Measurements from ENCODE around the gene ATXN7L1. TPM values are rescaled to one million over a fixed set of nuclear protein-coding genes. Genes with fewer than 3 reads are reported as not detected.

Gene ATXN7L1
- total RNA-seq, 4 donors from 2014 or later: 8.0 to 14.1 (median 10.6) TPM

DNA sequence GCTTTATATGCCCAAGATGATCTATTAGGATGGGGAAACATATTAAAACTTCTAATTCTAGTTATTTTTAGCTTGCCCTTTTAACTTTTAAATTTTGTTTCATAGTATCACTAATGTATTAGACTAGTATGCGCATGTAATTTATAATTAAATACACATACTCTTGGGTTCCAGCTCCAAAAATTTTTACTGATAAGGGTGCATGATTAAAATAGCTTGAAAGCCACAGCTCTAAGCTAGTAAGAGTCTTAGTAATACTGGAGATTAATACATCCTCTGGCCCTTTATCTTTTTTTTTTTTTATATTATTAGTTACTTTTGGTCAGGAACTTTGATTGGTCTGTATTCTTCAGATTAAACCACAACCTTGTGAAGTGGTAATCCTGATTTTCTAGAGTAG is 53.6 kb downstream of the ATXN7L1 start:
- DNase-seq: no peak
- Histone ChIP-seq H3K27ac (no peak overlapping the region), H3K36me3 (peaks cover 0 to 10% (median 0%) of the 10 kb centered on the region in 3 donors), H3K4me1 (peaks cover 0 to 22% (median 0%) of the 10 kb centered on the region in 3 donors), H3K4me3 (no peak overlapping the region), H3K9me3 (no peaks in the 10 kb centered on the region), H3K27me3 (no peaks in the 10 kb centered on the region)
- TF ChIP-seq, protein P1, sequence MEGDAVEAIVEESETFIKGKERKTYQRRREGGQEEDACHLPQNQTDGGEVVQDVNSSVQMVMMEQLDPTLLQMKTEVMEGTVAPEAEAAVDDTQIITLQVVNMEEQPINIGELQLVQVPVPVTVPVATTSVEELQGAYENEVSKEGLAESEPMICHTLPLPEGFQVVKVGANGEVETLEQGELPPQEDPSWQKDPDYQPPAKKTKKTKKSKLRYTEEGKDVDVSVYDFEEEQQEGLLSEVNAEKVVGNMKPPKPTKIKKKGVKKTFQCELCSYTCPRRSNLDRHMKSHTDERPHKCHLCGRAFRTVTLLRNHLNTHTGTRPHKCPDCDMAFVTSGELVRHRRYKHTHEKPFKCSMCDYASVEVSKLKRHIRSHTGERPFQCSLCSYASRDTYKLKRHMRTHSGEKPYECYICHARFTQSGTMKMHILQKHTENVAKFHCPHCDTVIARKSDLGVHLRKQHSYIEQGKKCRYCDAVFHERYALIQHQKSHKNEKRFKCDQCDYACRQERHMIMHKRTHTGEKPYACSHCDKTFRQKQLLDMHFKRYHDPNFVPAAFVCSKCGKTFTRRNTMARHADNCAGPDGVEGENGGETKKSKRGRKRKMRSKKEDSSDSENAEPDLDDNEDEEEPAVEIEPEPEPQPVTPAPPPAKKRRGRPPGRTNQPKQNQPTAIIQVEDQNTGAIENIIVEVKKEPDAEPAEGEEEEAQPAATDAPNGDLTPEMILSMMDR (IDR thresholded peaks at IDR 0.05): no peak
- TF ChIP-seq POLR2A (IDR thresholded peaks at IDR 0.05): no peak
- WGBS, 2 donors: 97 to 100% methylated on average over 1 of the region's 1 CpG
- intact Hi-C loops (cut with DNase I): no loop called here

DNA sequence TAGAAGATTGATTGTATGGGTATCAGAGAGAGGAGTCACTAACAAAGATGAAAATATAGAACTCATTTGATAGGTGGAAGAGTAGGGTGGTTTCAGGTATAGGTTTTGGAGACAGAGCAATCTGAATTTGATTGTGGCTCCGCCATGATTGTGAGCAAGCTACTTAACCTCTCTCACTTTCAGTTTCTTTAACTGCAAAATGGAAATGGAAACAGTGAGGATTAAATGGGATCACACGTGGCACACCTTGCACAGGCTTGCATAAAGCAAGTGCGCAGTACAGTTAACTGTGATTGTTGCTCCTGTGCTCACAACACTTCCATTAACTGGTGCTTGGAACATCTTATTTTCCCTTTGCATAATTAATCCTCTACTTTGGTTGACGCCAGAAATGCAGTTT is 54.9 kb downstream of the ATXN7L1 start:
- intact Hi-C loops (cut with DNase I): no loop called here
- no peaks in the 10 kb centered on the region for H3K9me3 ChIP-seq
- H3K27ac ChIP-seq: no peak overlapping the region
- WGBS, 2 donors: 61 to 64% methylated on average over 4 of the region's 4 CpGs
- peaks cover 0 to 10% (median 0%) of the 10 kb centered on the region in 3 donors for H3K36me3 ChIP-seq
- H3K27me3 ChIP-seq: no peaks in the 10 kb centered on the region
- DNase-seq: no peak
- TF ChIP-seq POLR2A (IDR thresholded peaks at IDR 0.05): no peak
- TF ChIP-seq, protein P1 (IDR thresholded peaks at IDR 0.05): no peak
- H3K4me3 ChIP-seq: no peak overlapping the region
- peaks cover 0 to 23% (median 0%) of the 10 kb centered on the region in 3 donors for H3K4me1 ChIP-seq

DNA sequence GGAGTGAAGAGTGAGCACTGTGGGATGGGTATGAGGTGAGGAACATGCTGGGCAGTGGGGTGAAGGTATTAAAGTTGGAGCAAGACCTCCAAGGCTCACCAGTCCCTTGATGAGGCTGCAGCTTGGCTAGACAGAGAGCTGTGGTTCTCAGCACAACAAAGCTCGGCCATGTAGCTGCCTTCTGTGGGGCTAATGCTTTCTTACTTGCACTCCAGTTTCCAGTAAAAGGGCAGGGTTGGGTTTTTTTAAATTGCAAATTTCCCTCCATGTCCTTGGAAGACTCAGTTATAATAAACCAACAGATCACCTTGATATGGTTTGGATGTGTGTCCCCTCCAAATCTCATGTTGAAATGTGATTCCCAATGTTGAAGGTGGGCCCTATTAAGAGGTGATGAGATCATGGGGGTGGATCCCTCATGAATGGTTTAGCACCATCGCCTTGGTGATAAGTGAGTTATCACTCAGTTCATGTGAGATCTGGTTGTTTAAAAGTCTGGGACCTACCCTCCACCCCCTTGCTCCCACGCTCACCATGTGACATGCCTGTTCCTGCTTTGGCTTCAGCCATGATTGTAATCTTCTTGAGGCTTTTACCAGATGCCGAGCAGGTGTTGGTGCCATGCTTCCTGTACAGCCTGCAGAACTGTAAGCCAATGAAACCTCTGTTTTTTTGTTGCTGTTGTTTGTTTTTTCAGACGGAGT is 55.9 kb downstream of the ATXN7L1 start:
- H3K4me3 ChIP-seq: no peak overlapping the region
- H3K4me1 ChIP-seq: peaks cover 0 to 17% (median 0%) of the 10 kb centered on the region in 3 donors
- no peak for DNase-seq
- no peaks in the 10 kb centered on the region for H3K27me3 ChIP-seq
- intact Hi-C loops (cut with DNase I): no loop called here
- H3K36me3 ChIP-seq: peaks cover 0 to 10% (median 0%) of the 10 kb centered on the region in 3 donors
- no peak overlapping the region for H3K27ac ChIP-seq
- no peak for TF ChIP-seq POLR2A (IDR thresholded peaks at IDR 0.05)
- TF ChIP-seq, protein P1 (IDR thresholded peaks at IDR 0.05): no peak
- WGBS, 2 donors: 96 to 98% methylated on average over 5 of the region's 5 CpGs
- H3K9me3 ChIP-seq: no peaks in the 10 kb centered on the region

DNA sequence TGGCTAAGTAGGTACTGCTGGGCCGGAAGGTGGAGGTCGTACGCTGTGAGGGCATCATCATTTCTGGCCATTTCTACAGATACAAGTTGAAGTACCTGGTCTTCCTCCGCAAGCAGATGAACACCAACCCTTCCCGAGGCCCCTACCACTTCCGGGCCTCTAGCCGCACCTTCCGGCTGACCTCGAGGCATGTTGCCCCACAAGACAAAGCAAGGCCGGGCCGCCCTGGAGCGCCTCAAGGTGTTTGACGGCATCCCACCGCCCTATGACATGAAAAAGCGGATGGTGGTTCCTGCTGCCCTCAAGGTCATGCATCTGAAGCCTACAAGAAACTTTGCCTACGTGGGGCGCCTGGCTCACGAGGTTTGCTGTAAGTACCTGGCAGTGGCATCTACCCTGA is 56.8 kb downstream of the ATXN7L1 start:
- WGBS, 2 donors: 90 to 94% methylated on average over 4 to 13 of the region's 18 CpGs
- Histone ChIP-seq H3K27me3 (no peaks in the 10 kb centered on the region), H3K9me3 (no peaks in the 10 kb centered on the region), H3K4me3 (no peak overlapping the region), H3K27ac (no peak overlapping the region), H3K36me3 (peaks cover 0 to 10% (median 0%) of the 10 kb centered on the region in 3 donors), H3K4me1 (peaks cover 0 to 16% (median 0%) of the 10 kb centered on the region in 3 donors)
- DNase-seq: no peak
- intact Hi-C loops (cut with DNase I): no loop called here
- no peak for TF ChIP-seq POLR2A (IDR thresholded peaks at IDR 0.05)

DNA sequence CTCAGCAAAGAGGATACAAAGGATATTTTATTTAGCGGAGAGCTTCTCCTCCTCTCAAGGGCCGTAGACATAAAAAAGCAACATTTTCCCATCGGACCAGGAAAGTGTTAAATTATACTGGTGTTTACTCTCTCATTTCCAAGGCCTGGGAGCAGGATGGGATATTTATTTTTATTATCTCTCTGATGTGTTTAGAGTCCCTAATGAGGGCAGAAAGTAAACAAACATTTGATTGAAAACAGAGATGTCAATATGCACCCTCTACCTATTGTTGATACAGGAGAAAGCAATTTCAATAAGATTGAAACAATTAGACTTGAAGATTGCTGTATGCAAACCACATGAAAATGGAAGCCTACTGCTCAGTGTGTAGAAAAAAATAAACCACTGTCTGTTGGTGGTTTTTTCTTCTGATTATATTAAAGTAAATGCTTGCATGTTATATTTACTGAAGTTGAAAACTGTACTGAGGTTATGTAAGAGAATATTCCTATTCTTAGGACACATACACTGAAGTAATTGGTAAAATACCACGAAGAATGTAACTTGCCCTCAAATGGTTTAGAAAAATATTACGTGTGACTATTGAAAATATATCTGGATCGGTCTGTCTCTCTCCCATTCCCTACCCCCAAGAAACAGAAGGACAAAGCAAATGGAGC is 59.3 kb downstream of the ATXN7L1 start:
- Histone ChIP-seq H3K4me1 (peaks cover 0 to 15% (median 0%) of the 10 kb centered on the region in 3 donors), H3K27ac (no peak overlapping the region), H3K9me3 (no peaks in the 10 kb centered on the region), H3K36me3 (peaks cover 0 to 10% (median 0%) of the 10 kb centered on the region in 3 donors), H3K4me3 (no peak overlapping the region), H3K27me3 (no peaks in the 10 kb centered on the region)
- no peak for DNase-seq
- intact Hi-C loops (cut with DNase I): no loop called here
- TF ChIP-seq POLR2A (IDR thresholded peaks at IDR 0.05): no peak
- TF ChIP-seq, protein P1 (IDR thresholded peaks at IDR 0.05): no peak
- WGBS, 2 donors: 83 to 89% methylated on average over 6 of the region's 6 CpGs

Data from esophagus squamous epithelium (tissue), 5 donors.